Activated CD4-positive, alpha-beta T cell treated with anti-CD3 and anti-CD28 coated beads for 4 hours (primary cell): ENCODE measurements around the gene LPCAT1.

ENCODE experiments used
- DNase-seq, 2 donors: peaks; one replicate each; pipeline ENCODE4 v3.0.0-alpha.2; 2020

The LPCAT1 gene

DNA sequence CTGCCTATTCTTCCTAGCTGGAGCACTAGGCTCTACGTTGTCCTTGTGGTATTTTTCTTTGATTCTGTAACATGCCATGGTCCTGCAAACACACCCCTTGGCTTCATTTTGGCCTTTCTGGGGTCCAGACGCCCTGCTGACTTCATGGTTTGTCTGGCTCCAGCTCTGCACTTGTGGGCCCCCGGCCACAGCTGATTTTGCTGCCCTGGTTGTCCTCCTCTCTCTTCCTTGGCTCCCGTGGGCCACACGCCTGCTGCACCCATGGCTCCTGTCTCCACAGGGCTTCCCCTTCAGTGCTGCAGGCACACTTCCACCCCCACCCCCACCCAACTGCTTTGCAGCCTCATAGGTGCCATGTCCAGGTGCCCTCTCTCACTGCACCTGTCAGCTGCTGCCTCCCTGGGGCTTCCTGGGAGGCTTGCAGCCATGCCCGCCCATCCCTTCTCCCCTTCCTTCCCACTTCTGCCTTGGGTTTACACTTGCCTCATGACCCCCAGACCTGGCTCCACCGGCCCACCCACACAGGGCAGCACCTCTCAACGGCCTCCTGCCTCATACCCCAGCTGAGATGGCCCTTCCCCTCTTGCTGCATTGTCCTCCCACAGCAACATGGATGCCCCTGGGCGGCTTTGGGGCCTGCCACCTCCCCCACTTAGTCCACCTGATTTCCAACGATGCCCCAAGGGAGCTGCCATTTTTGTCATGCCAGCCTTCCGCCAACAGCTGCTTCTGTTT, 104.1 kb downstream of the LPCAT1 start:
- no peak for DNase-seq

DNA sequence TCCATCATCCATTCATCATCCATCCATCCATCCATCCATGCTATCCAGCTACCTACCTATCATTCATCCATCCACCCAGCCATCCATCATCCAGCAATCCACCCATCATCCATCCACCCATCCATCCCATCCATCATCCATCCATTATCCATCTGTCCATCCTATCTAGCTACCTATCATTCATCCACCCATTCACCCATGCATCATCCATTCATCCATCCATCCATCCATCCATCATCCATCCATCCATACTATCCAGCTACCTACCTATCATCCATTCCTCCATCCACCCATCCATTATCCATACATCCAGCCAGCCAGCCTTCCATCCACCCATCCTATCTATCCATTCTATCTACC, 104.9 kb downstream of the LPCAT1 start:
- no peak for DNase-seq

- DNase-seq, result no peak
Measured at GRCh38 chr5:1418238-1418920, 105.4 kb downstream of the LPCAT1 start.

DNA sequence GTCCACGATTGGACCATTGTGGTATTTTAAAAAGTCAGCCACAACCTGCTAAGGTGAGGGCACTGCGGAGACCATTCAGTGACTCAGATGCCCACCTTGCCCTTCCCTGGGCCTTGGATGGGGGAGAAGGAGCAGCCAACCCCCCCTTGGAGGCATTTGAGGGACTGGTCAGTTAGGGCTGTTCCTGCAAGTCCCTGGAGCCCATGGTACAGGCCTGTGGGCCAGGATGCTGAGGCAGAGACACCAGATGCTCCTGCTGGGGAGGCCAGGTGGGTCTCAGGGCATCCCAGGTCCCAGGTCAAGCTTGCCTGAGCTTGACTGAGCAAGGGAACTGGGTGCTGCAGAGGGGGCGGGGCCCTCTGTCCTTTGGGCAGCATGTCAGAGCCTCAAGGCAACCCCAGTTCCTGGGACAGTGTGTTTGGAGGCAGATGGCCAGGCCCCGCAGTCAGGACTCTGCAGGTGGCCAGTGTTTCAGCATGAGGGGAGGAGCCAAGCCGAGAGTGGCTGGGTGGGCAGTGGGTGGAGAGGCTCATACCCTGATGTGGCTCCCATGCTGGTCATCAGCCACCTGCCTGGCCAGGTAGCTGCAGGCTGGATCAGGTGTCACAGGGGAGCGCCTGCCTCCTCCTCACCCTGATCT, 106.1 kb downstream of the LPCAT1 start:
- DNase-seq, result no peak

- DNase-seq, result no peak
Measured at GRCh38 chr5:1416856-1417469, 106.8 kb downstream of the LPCAT1 start.

DNA sequence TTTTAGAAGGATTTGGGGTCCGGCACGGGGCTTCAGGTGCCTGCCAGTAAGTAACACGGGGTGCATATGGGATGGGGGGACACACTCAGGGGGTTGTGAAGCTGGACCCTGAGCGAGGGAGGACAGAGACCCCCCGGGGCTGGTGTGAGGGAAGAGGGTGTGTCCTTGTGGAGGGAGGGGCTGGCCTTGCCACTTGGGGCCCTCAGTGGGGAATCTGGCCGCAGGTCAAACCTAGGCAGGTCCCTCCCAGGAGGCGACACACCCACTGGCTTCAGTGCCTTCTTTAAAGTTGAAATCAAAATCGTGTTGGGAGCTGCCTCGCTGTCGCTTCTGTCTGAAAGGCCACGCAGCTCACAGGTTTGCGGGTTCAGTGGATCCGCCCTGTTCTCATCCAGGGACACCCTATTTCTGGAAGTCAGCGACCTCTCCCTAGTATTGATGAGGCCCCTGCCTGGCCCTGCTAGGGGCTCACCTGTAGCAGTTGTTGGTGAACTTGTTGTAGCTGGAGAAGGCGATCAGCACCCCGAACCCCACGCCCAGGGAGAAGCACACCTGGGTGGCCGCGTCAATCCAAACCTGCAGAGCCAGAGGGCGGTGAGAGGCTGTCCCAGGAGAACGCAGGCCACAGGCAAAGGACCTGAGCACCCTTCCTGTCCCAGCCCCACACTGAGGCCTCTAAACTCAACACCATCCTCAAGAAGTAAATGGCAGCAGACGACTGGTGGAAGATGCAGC, 108.0 kb downstream of the LPCAT1 start:
- DNase-seq, result no peak

DNA sequence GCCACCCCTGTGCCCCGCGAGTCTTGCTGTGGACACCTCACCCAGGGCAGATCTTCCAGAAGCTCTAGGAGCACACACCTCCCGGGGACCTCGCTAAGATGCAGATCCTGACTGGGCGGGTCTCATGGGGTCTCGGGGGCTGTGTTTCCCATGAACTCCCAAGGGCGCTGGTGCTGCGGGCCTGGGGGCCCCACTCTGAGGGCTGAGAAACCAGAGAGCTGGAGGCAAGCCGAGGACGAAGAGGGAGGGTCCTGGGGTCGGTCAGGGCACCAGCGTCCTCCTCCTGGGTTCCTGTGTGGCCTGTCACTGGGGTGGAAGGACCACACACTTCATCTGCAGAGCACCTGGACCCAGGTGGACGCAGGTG, 108.7 kb downstream of the LPCAT1 start:
- no peak for DNase-seq

DNA sequence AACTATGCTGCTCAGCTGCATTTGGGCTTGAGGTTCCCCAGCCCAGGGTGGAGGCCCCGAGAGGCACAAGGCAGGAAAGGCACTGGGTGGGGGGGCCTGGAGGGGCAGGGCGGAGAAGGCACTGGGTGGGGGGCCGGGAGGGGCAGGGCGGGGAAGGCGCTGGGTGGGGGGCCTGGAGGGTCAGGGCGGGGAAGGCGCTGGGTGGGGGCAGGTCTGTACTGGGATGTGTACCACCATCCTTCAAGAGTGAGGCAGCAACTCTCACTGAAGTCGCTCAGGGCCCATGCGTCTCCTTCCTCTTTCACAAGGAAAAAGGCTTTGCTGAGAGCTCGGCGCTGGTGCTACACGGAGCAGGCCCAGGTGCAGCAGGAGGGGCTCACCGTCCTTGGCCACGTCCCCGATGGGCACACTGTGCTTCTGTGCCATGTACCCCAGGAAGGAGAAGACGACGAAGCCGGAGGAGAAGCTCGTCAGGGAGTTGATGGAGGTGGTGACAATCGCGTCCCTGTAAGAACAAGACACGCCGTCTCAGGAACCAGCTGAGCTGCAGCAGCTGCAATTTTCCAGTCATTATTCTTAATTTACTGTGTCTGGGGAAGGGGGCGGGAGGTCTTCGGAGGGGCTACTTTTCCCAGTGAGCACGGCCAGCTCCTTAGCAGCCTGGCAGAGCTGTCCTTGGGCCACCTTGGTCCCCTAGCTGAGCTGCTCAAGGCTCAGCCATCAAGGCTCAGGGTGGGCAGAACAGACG, 109.3 kb downstream of the LPCAT1 start:
- DNase-seq, result no peak

DNA sequence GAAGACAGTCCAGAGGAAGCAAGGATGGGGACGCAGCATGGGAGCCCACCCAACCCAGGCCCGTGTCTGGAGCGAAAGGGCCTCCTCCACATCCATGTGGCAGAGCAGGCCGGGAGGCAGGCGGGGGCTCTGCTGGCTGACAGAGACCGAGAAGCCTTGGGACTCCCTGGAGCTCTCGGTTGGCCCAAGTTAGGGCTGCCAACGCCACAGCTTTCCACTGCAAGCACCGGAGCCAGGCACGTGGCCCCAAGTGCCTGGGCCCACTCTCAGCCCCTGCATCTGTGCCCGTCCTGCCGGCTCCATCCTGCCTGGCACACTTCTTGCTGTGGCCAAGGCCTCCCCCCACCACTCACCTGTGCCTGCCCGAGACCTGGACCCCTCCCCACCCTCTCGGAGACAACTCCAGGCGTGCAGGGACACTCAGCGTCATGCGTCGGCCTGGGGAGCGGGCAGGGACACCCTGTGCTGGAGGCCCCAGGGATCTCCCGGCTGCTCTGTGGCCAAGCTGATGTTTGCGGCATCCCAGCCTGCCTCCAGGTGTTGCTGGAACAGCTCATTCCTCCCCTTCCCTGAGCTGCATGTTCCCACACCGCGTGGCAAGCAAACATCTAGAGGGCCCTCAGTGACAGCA, 110.0 kb downstream of the LPCAT1 start:
- no peak for DNase-seq

DNA sequence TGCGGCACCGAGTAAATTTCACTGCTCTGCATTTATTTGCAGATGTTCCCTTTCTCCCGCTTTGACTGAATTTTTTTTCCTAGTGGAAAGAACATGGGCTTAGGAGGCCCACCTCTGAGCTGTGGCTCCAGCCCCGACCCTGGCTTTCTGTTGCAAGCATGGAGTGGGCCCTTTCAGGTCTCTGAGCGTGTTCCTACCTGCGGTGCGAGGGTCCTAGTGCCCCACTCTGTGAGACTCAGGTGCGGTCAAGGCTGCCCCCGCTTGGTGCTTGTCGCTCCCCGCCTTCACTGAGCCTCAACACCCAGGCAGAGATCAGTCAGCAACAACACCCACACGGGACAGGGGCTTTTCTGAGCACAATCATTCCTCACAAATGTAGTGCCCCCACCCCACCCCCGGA, 110.5 kb downstream of the LPCAT1 start:
- no peak for DNase-seq

DNA sequence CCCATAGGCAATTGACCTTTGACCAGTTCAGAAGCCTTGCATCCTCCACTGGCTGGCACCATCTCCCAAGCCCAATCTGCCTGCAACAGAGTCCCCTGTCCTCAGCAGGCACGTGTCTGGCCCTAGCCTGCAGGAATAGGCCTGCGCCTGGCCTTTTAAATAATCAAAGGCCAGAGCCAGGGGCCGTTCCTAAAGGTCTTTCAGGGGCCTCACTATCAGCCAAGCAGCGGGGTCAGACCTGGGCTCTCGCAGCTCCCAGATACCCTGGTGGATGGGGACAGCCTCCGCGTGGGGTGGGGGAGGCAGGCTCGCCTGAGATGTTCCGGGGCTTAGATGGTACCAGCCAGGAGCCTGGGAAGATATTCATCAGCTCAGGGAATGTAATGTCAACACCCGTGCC, 111.1 kb downstream of the LPCAT1 start:
- DNase-seq, result no peak

DNA sequence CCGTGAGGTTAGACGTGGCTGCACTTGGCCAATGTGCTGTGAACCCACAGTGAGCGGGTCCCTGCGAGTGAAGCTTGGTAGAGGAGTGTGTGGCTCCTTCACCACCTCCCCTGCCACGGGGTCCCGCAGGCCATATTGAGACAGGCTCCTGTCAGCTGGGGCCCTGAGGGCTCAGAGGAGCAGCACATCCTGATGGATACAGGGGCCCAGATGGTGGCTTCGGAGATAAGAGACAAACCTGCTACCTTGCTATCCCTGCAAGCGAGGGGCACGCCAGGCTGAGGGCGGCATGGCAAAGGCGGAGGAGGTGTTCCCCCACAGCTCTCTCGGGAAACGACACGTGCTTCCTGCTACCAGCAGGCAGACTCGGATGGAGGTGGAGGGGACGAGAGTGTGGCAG, 111.6 kb downstream of the LPCAT1 start:
- no peak for DNase-seq
